ENCODE data around the gene TOMM22.

- TF ChIP-seq CTCF (IDR thresholded peaks at IDR 0.05) (no peak), CHD2 (IDR thresholded peaks at IDR 0.05; ENCODE audit: low read length, partially characterized antibody) (no peak), POLR2A (IDR thresholded peaks at IDR 0.05; ENCODE audit: low read length) (no peak), NFE2L2 (conservative IDR thresholded peaks at IDR 0.05; ENCODE audit: low read length) (no peak), CHD4 (IDR thresholded peaks at IDR 0.05; ENCODE audit: borderline replicate concordance) (no peak), EP300 (IDR thresholded peaks at IDR 0.05) (no peak), CEBPB (IDR thresholded peaks at IDR 0.05) (no peak)
Measured at GRCh38 chr22:38632528-38632927, 49.2 kb upstream of the TOMM22 start.

Measured in A549 (cell line).